GM12878 (cell line): ENCODE results near the gene IDH3B. TPM values are rescaled to one million over a fixed set of nuclear protein-coding genes. Genes with fewer than 3 reads are reported as not detected.

Experiments used
- ATAC-seq: fragments of 200-7000 bp; cut with Tn5 transposase; 3 replicates; pipeline ENCODE4 v1.9.1; 2020; ENCODE audit warnings: mild to moderate bottlenecking, moderate library complexity
- BruUV-seq: library from RNA; stranded (reverse); fragments of 400-500 nt; replicated peaks from 2 replicates; lab custom pipeline; 2021; lab: Mats Ljungman, UMichigan
- CTCF ChIA-PET: fragments of 300-600 bp; sonication (Branson Sonifier 250); formaldehyde crosslinking; extraction: SDS; loops from one replicate; lab custom pipeline; 2021; ENCODE audit warnings: inconsistent platforms; lab: Yijun Ruan, JAX
- POLR2A ChIA-PET: fragments of 350-600 bp; formaldehyde crosslinking; extraction: SDS; loops from one replicate; lab custom pipeline; 2021; ENCODE audit warnings: inconsistent platforms; lab: Charles Lee
- RAD21 ChIA-PET: fragments of 300-600 bp; sonication (Branson Sonifier 250); formaldehyde crosslinking; loops from one replicate; lab custom pipeline; 2023; ENCODE audit warnings: antibody characterized with exemption; ENCODE audit not compliant: unreplicated experiment; lab: Charles Lee
- SMC1A ChIA-PET: fragments of 300-600 bp; sonication (Branson Sonifier 250); formaldehyde crosslinking; loops from one replicate; lab custom pipeline; 2023; ENCODE audit not compliant: unreplicated experiment, uncharacterized antibody; lab: Charles Lee
- DNase-seq: peaks from one replicate; pipeline ENCODE4 v3.0.0-alpha.2; 2011; ENCODE audit warnings: low read depth, low spot score
- FAIRE-seq: peaks from 3 replicates; lab custom pipeline; 2011; peaks lifted over from hg19 to GRCh38; lab: Jason Lieb, UNC
- H2AFZ ChIP-seq: 2 replicates; pipeline ENCODE4 v1.6.0; 2011; ENCODE audit warnings: low read depth, low read length, control low read depth; ENCODE audit not compliant: control insufficient read depth
- H3K27ac ChIP-seq: 2 replicates; pipeline ENCODE4 v1.5.1; 2011; ENCODE audit warnings: control low read depth; ENCODE audit not compliant: control insufficient read depth, insufficient read depth
- H3K27me3 ChIP-seq, 2 experiments: replicated peaks in 1 of 2; 2 replicates each; pipeline versions ENCODE4 v1.6.0 to v1.6.1; 2011; ENCODE audit warnings: low read length in 1 of 2; ENCODE audit not compliant: control insufficient read depth in 2 of 2, insufficient read depth in 2 of 2
- H3K36me3 ChIP-seq, 2 experiments: 2 replicates each; pipeline ENCODE4 v1.5.1; 2011; ENCODE audit warnings: low read length in 1 of 2; ENCODE audit not compliant: control insufficient read depth in 2 of 2, insufficient read depth in 2 of 2
- H3K4me1 ChIP-seq: 2 replicates; pipeline ENCODE4 v1.6.1; 2011; ENCODE audit warnings: mild to moderate bottlenecking, low read length, moderate library complexity, mixed read lengths; ENCODE audit not compliant: control insufficient read depth, insufficient read depth
- H3K4me2 ChIP-seq: 2 replicates; pipeline ENCODE4 v1.6.0; 2011; ENCODE audit warnings: control low read depth; ENCODE audit not compliant: control insufficient read depth, insufficient read depth
- H3K4me3 ChIP-seq: fragments of 200-600 bp; sonication (generic); 2 replicates; pipeline ENCODE4 v1.5.1; 2016
- H3K79me2 ChIP-seq: 2 replicates; pipeline ENCODE4 v1.6.0; 2011; ENCODE audit warnings: low read length; ENCODE audit not compliant: control insufficient read depth, insufficient read depth
- H3K9ac ChIP-seq: 2 replicates; pipeline ENCODE4 v1.8.0; 2011; ENCODE audit warnings: low read length, control low read depth, mixed read lengths; ENCODE audit not compliant: control insufficient read depth, insufficient read depth
- H3K9me3 ChIP-seq: replicated peaks from 3 replicates; pipeline ENCODE4 v1.5.1; 2011; ENCODE audit warnings: mild to moderate bottlenecking, low read length; ENCODE audit not compliant: control insufficient read depth, insufficient read depth
- H4K20me1 ChIP-seq: 2 replicates; pipeline ENCODE4 v1.6.0; 2011; ENCODE audit not compliant: control insufficient read depth, insufficient read depth
- ASH2L ChIP-seq: fragments of 300-600, 200-600 bp; sonication (generic); IDR thresholded peaks from 2 replicates; pipeline ENCODE4 v1.6.1; 2017; ENCODE audit warnings: low read depth, mild to moderate bottlenecking, borderline replicate concordance
- BMI1 ChIP-seq: fragments of 450-650 bp; IDR thresholded peaks from 2 replicates; pipeline ENCODE4 v1.6.1; 2016; ENCODE audit warnings: mild to moderate bottlenecking, moderate library complexity, borderline replicate concordance
- CBX3 ChIP-seq: fragments of 200-600 bp; sonication (generic); IDR thresholded peaks from 2 replicates; pipeline ENCODE4 v1.6.1; 2016; ENCODE audit warnings: low read depth, borderline replicate concordance
- CHD1 ChIP-seq: IDR thresholded peaks from 2 replicates; pipeline ENCODE4 v1.6.1; 2012; ENCODE audit warnings: low read depth, low read length, improper control_type of control experiment
- JUNB ChIP-seq: IDR thresholded peaks from 2 replicates; pipeline ENCODE4 v1.6.1; 2016; ENCODE audit warnings: antibody characterized with exemption, mild to moderate bottlenecking
- KAT2A ChIP-seq: conservative IDR thresholded peaks from 2 replicates; pipeline ENCODE4 v1.6.1; 2011; ENCODE audit warnings: low read depth, low read length; ENCODE audit not compliant: control insufficient read depth
- KLF5 ChIP-seq: fragments of 450-650 bp; IDR thresholded peaks from 2 replicates; pipeline ENCODE4 v1.6.1; 2014; ENCODE audit warnings: mild to moderate bottlenecking; ENCODE audit not compliant: partially characterized antibody
- MYB ChIP-seq: fragments of 150-350 bp; IDR thresholded peaks from 2 replicates; pipeline ENCODE4 v1.6.1; 2014; ENCODE audit warnings: mild to moderate bottlenecking, low read depth, low read length, borderline replicate concordance
- NFYA ChIP-seq: IDR thresholded peaks from 2 replicates; pipeline ENCODE4 v1.6.1; 2011; ENCODE audit warnings: low read depth, mild to moderate bottlenecking, low read length, improper control_type of control experiment, borderline replicate concordance
- WRNIP1 ChIP-seq: IDR thresholded peaks from 2 replicates; pipeline ENCODE4 v1.6.1; 2011; ENCODE audit warnings: low read depth, low read length, improper control_type of control experiment, borderline replicate concordance
- ZNF24 ChIP-seq: fragments of 450-650 bp; IDR thresholded peaks from 2 replicates; pipeline ENCODE4 v1.6.1; 2017; ENCODE audit warnings: antibody characterized with exemption, mild to moderate bottlenecking
- ZNF622 ChIP-seq: fragments of 450-650 bp; IDR thresholded peaks from 2 replicates; pipeline ENCODE4 v1.6.1; 2017; ENCODE audit warnings: mild to moderate bottlenecking, inconsistent platforms
- WGBS: methylation state at CpG from one replicate; pipeline ENCODE4 v1.1.6; 2016; ENCODE audit warnings: low lambda C conversion rate; ENCODE audit not compliant: insufficient replicate concordance, insufficient coverage; ENCODE audit errors: missing lambda C conversion rate; 5-methylcytosine and 5-hydroxymethylcytosine counted together
- in situ Hi-C: fragments of 300-500 bp; cut with MboI; formaldehyde crosslinking; loops from 9 replicates; pipeline ENCODE4 v1.14.3; 2018; ENCODE audit warnings: mixed read lengths
- intact Hi-C: fragments of 100-400 bp; cut with micrococcal nuclease; formaldehyde crosslinking; loops from one replicate; pipeline ENCODE4 v1.14.2; 2022; ENCODE audit not compliant: unreplicated experiment
- polyA plus RNA-seq, 11 experiments: library from polyadenylated mRNA; depleted of rRNA in 4 of 11; unstranded in 6 of 11; stranded (reverse) in 5 of 11; fragments of >200 nt; fragmentation: Nextera tagmentation in 4 of 11; fragmentation: Illumina TruSeq in 1 of 11; extraction: Ambion mirVana in 4 of 11; extraction: Trizol in 1 of 11; gene quantifications; 1 replicate in 1 of 11; 2 replicates in 10 of 11; pipeline versions ENCODE4 v1.2.1 to v1.2.3, GENCODE V29; 2011 to 2016; ENCODE audit warnings: inconsistent platforms in 2 of 11, missing spikeins in 2 of 11, low read depth in 1 of 11
- total RNA-seq, 4 experiments: library from RNA; depleted of rRNA in 3 of 4; stranded (reverse); fragments of >200 nt in 3 of 4; fragmentation: Illumina TruSeq in 1 of 4; extraction: Trizol in 1 of 4; gene quantifications; 2 replicates each; pipeline versions ENCODE4 v1.2.1 to v1.2.3, GENCODE V29; 2013 to 2021
- TF ChIP-seq, protein P1 (sequence below): IDR thresholded peaks from 2 replicates; pipeline ENCODE4 v1.6.1; 2012; ENCODE audit warnings: low read depth, low read length, improper control_type of control experiment
- TF ChIP-seq, protein P2 (sequence below): IDR thresholded peaks from 2 replicates; pipeline ENCODE4 v1.6.1; 2011; ENCODE audit warnings: low read depth, low read length, improper control_type of control experiment, borderline replicate concordance
- TF ChIP-seq, protein P3 (sequence below): fragments of 450-650 bp; IDR thresholded peaks from 2 replicates; pipeline ENCODE4 v1.6.1; 2017; ENCODE audit warnings: mild to moderate bottlenecking, moderate library complexity

Gene IDH3B
- total and polyA plus RNA-seq, 10 of the 15 experiments (the other 5 are each of a cell fraction or from before 2014, with no cell fraction given): 65.3 to 177 (median 121) TPM

DNA sequence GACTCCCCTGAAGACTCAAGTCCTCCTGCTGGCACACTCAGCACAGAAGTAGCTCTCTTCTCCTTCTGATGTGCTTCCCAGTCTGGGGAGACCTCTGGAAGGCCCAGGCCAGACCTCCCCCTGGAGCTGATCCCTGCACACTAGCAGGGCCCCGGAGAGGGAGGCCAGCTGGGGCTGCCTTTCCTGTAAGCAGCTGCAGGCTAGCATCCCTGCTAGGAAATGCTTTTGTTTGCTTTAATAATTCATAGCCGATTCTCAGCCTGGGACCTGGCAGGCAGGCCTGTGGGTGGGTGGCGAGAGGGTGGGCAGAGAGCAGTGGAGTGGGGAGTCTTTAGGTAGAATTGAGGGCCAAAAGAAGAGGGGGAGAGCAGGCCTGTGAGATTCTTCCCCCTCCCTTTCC, 33.8 kb upstream of the IDH3B start:
- Histone ChIP-seq H3K4me1 (no peaks in the 10 kb centered on the region), H3K36me3 (no peaks in the 10 kb centered on the region), H3K79me2 (no peaks in the 10 kb centered on the region), H3K9ac (no peak overlapping the region), H3K27ac (no peak overlapping the region), H4K20me1 (no peaks in the 10 kb centered on the region), H2AFZ (no peak overlapping the region), H3K9me3 (no peaks in the 10 kb centered on the region), H3K4me3 (no peak overlapping the region), H3K4me2 (no peak overlapping the region), H3K27me3 (peaks cover 3 to 16% of the 10 kb centered on the region in 2 experiments)
- ATAC-seq (no peak), FAIRE-seq (no peak), DNase-seq (no peak)
- BruUV-seq: no TSS peak
- 0% methylated on average over 3 of the region's 3 CpGs for WGBS
- SMC1A ChIA-PET: no interaction called here
- TF ChIP-seq KAT2A (no peak), WRNIP1 (no peak), MYB (no peak), BMI1 (no peak), CHD1 (no peak), ZNF24 (no peak), NFYA (no peak), ASH2L (no peak), KLF5 (no peak), CBX3 (no peak), JUNB (no peak), ZNF622 (no peak)
- TF ChIP-seq, protein P1, sequence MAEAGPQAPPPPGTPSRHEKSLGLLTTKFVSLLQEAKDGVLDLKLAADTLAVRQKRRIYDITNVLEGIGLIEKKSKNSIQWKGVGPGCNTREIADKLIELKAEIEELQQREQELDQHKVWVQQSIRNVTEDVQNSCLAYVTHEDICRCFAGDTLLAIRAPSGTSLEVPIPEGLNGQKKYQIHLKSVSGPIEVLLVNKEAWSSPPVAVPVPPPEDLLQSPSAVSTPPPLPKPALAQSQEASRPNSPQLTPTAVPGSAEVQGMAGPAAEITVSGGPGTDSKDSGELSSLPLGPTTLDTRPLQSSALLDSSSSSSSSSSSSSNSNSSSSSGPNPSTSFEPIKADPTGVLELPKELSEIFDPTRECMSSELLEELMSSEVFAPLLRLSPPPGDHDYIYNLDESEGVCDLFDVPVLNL: no peak
- TF ChIP-seq, protein P2, sequence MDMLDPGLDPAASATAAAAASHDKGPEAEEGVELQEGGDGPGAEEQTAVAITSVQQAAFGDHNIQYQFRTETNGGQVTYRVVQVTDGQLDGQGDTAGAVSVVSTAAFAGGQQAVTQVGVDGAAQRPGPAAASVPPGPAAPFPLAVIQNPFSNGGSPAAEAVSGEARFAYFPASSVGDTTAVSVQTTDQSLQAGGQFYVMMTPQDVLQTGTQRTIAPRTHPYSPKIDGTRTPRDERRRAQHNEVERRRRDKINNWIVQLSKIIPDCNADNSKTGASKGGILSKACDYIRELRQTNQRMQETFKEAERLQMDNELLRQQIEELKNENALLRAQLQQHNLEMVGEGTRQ: no peak
- TF ChIP-seq, protein P3, sequence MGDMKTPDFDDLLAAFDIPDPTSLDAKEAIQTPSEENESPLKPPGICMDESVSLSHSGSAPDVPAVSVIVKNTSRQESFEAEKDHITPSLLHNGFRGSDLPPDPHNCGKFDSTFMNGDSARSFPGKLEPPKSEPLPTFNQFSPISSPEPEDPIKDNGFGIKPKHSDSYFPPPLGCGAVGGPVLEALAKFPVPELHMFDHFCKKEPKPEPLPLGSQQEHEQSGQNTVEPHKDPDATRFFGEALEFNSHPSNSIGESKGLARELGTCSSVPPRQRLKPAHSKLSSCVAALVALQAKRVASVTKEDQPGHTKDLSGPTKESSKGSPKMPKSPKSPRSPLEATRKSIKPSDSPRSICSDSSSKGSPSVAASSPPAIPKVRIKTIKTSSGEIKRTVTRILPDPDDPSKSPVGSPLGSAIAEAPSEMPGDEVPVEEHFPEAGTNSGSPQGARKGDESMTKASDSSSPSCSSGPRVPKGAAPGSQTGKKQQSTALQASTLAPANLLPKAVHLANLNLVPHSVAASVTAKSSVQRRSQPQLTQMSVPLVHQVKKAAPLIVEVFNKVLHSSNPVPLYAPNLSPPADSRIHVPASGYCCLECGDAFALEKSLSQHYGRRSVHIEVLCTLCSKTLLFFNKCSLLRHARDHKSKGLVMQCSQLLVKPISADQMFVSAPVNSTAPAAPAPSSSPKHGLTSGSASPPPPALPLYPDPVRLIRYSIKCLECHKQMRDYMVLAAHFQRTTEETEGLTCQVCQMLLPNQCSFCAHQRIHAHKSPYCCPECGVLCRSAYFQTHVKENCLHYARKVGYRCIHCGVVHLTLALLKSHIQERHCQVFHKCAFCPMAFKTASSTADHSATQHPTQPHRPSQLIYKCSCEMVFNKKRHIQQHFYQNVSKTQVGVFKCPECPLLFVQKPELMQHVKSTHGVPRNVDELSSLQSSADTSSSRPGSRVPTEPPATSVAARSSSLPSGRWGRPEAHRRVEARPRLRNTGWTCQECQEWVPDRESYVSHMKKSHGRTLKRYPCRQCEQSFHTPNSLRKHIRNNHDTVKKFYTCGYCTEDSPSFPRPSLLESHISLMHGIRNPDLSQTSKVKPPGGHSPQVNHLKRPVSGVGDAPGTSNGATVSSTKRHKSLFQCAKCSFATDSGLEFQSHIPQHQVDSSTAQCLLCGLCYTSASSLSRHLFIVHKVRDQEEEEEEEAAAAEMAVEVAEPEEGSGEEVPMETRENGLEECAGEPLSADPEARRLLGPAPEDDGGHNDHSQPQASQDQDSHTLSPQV: no peak
- in situ Hi-C loops: no loop called here
- RAD21 ChIA-PET: no interaction called here
- CTCF ChIA-PET: no interaction called here
- intact Hi-C loops: no loop called here
- POLR2A ChIA-PET: no interaction called here
